HG03575 (cell line): ENCODE data around the gene HSD17B12.

ENCODE experiments used
- ATAC-seq: cut with Tn5 transposase; IDR thresholded peaks from one replicate; pipeline ENCODE4 v1.9.1; 2021; ENCODE audit not compliant: unreplicated experiment, insufficient number of reproducible peaks, low FRiP score; ENCODE audit errors: extremely low read depth

HSD17B12 gene

GRCh38 chr11:43895601-43896000 lies 215.1 kb downstream of the HSD17B12 start:
- ATAC-seq, result no peak

DNA sequence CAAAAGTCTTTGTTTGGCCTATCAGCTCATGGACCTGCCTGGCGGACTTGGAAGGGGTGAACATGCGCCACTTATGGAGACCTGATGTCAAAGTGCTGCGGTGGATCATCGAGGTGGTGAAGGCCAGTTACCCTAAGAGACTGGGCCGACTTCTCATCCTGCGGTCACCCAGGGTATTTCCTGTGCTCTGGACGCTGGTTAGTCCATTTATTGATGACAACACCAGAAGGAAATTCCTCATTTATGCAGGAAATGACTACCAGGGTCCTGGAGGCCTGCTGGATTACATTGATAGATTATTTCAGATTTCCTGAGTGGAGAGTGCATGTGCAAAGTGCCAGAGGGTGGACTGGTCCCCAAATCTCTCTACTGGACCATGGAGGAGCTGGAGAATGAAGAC lies 218.0 kb downstream of the HSD17B12 start:
- no peak for ATAC-seq

DNA sequence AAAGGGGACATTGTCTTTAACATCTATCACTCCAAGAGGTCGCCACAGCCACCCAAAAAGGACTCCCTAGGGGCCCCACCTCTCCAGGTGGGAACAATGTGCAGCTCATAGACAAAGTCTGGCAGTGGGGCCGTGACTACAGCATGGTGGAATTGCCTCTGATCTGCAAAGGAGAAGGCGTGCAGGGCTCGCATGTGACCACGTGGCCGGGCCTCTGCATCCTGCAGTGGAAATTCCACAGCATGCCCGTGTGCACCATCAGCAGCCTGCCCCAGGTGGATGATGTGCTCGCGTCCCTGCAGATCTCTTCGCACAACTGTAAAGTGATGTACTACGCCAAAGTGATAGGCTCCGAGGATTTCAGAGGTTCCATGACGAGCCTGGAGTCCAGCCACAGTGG lies 218.6 kb downstream of the HSD17B12 start:
- ATAC-seq, result no peak

GRCh38 chr11:43901551-43901950 lies 221.0 kb downstream of the HSD17B12 start:
- ATAC-seq, result no peak

GRCh38 chr11:43903078-43903477 lies 222.5 kb downstream of the HSD17B12 start:
- ATAC-seq, result no peak

GRCh38 chr11:43903969-43904368 lies 223.4 kb downstream of the HSD17B12 start:
- no peak for ATAC-seq

- no peak for ATAC-seq
Observed at GRCh38 chr11:43904742-43905535, 224.4 kb downstream of the HSD17B12 start.

GRCh38 chr11:43905813-43906241 lies 225.3 kb downstream of the HSD17B12 start:
- no peak for ATAC-seq
